Stimulated activated CD8-positive, alpha-beta memory T cell treated with anti-CD3 and anti-CD28 coated beads, Interleukin-7, amount 100 ng/mL, for 1 hour (primary cell): ENCODE measurements around the gene POLR2H.

Experiments used
- DNase-seq, 2 donors: peaks; one replicate each; pipeline ENCODE4 v3.0.0-alpha.2; 2020; ENCODE audit warnings: low read depth in 2 of 2

Gene POLR2H

GRCh38 chr3:184387174-184387714 lies 25.7 kb downstream of the POLR2H start:
- no peak for DNase-seq

- no peak for DNase-seq
These were observed 26.8 kb downstream of the POLR2H start for GRCh38 chr3:184388164-184388935.

GRCh38 chr3:184388936-184389230 lies 27.4 kb downstream of the POLR2H start:
- DNase-seq, result no peak

- DNase-seq, result no peak
These were observed 27.9 kb downstream of the POLR2H start for GRCh38 chr3:184389384-184389783.

- no peak for DNase-seq
These were observed 28.5 kb downstream of the POLR2H start for GRCh38 chr3:184389935-184390528.

GRCh38 chr3:184391266-184391665 lies 29.8 kb downstream of the POLR2H start:
- DNase-seq, result no peak

- DNase-seq, result no peak
These were observed 33.8 kb downstream of the POLR2H start for GRCh38 chr3:184395320-184395660.

GRCh38 chr3:184399410-184399809 lies 37.9 kb downstream of the POLR2H start:
- DNase-seq, result no peak

GRCh38 chr3:184405075-184406030 lies 43.8 kb downstream of the POLR2H start:
- DNase-seq, result no peak

- DNase-seq, result no peak
These were observed 47.9 kb downstream of the POLR2H start for GRCh38 chr3:184409331-184409926.

- DNase-seq, result no peak
These were observed 48.5 kb downstream of the POLR2H start for GRCh38 chr3:184409946-184410500.

GRCh38 chr3:184414418-184415202 lies 53.1 kb downstream of the POLR2H start:
- no peak for DNase-seq

GRCh38 chr3:184415203-184415490 lies 53.6 kb downstream of the POLR2H start:
- no peak for DNase-seq

GRCh38 chr3:184417619-184418327 lies 56.3 kb downstream of the POLR2H start:
- DNase-seq, result peak; percentile 40 to 43
